K562 (cell line): ENCODE data around the gene GNG7. TPM values are rescaled to one million over a fixed set of nuclear protein-coding genes. Genes with fewer than 3 reads are reported as not detected.

Experiments
- ATAC-seq: fragments of 200-7000 bp; cut with Tn5 transposase; 3 replicates; pipeline ENCODE4 v1.9.1; 2020; ENCODE audit warnings: moderate library complexity
- BruUV-seq: library from RNA; stranded (reverse); fragments of 400-500 nt; replicated peaks from 2 replicates; lab custom pipeline; 2021; lab: Mats Ljungman, UMichigan
- CTCF ChIA-PET: fragments of 300-600 bp; formaldehyde crosslinking; extraction: SDS; loops from one replicate; lab custom pipeline; 2021; ENCODE audit warnings: low intra/inter-chr PET ratio; lab: Yijun Ruan, JAX
- POLR2A ChIA-PET: fragments of 300-600, 350-650 bp; sonication (Branson Sonifier 250); formaldehyde crosslinking; extraction: SDS; loops from one replicate; lab custom pipeline; 2021; ENCODE audit warnings: antibody characterized with exemption, inconsistent platforms; lab: Yijun Ruan, JAX
- DNase-seq, 4 experiments: peaks; one replicate each; pipeline versions ENCODE4 v3.0.0 to v3.0.0-alpha.2; 2011 to 2018; ENCODE audit warnings: low spot score in 3 of 4, mixed read lengths in 3 of 4; ENCODE audit errors: extremely low read depth in 1 of 4
- FAIRE-seq: peaks from 2 replicates; lab custom pipeline; 2011; peaks lifted over from hg19 to GRCh38; lab: Jason Lieb, UNC
- H2AFZ ChIP-seq: 2 replicates; pipeline ENCODE4 v1.6.0; 2011; ENCODE audit warnings: low read depth, low read length, control low read depth, inconsistent platforms
- H3K27ac ChIP-seq: fragments of 200-600 bp; 3 replicates; pipeline ENCODE4 v1.8.0; 2011; ENCODE audit warnings: low read depth, mild to moderate bottlenecking, control low read depth, inconsistent platforms, low read length, moderate library complexity, mixed read lengths; ENCODE audit errors: extremely low read depth
- H3K27me3 ChIP-seq, 2 experiments: fragments of 300-600 bp in 1 of 2; 2 replicates in 1 of 2; 3 replicates in 1 of 2; pipeline versions ENCODE4 v1.6.0 to v1.8.0; 2011; ENCODE audit warnings: inconsistent platforms in 2 of 2, low read length in 2 of 2, mild to moderate bottlenecking in 1 of 2, mixed read lengths in 1 of 2, moderate library complexity in 1 of 2; ENCODE audit not compliant: control insufficient read depth in 2 of 2, insufficient read depth in 2 of 2
- H3K36me3 ChIP-seq: fragments of 300-600 bp; 3 replicates; pipeline ENCODE4 v1.8.0; 2011; ENCODE audit warnings: mild to moderate bottlenecking, low read length, inconsistent platforms; ENCODE audit not compliant: control insufficient read depth, insufficient read depth
- H3K4me1 ChIP-seq, 2 experiments: fragments of 200-600 bp in 1 of 2; replicated peaks in 1 of 2; 2 replicates in 1 of 2; 3 replicates in 1 of 2; pipeline versions ENCODE4 v1.5.1 to v1.8.0; 2011; ENCODE audit warnings: inconsistent platforms in 2 of 2, low read length in 2 of 2, mild to moderate bottlenecking in 1 of 2, mixed read lengths in 1 of 2, moderate library complexity in 1 of 2; ENCODE audit not compliant: control insufficient read depth in 2 of 2, insufficient read depth in 2 of 2
- H3K4me2 ChIP-seq: 2 replicates; pipeline ENCODE4 v1.6.1; 2011; ENCODE audit warnings: low read length, control low read depth, inconsistent platforms, mixed read lengths; ENCODE audit not compliant: insufficient read depth
- H3K4me3 ChIP-seq: fragments of 200-600 bp; sonication (generic), shearing (Covaris generic); 2 replicates; pipeline ENCODE4 v1.5.1; 2016; ENCODE audit warnings: control low read depth, inconsistent platforms
- H3K79me2 ChIP-seq: fragments of 200-600 bp; 3 replicates; pipeline ENCODE4 v1.8.0; 2011; ENCODE audit warnings: low read length, inconsistent platforms; ENCODE audit not compliant: control insufficient read depth, insufficient read depth
- H3K9ac ChIP-seq, 2 experiments: 2 replicates each; pipeline versions ENCODE4 v1.6.0 to v1.6.1; 2011; ENCODE audit warnings: low read depth in 2 of 2, low read length in 2 of 2, control low read depth in 1 of 2, inconsistent platforms in 1 of 2, mild to moderate bottlenecking in 1 of 2, mixed read lengths in 1 of 2; ENCODE audit not compliant: insufficient read depth in 1 of 2
- H3K9me1 ChIP-seq: one replicate; pipeline ENCODE4 v1.6.0; 2011; ENCODE audit warnings: inconsistent platforms, mild to moderate bottlenecking, low read length, moderate library complexity; ENCODE audit not compliant: control insufficient read depth, insufficient read depth
- H3K9me3 ChIP-seq: replicated peaks from 2 replicates; pipeline ENCODE4 v1.5.1; 2011; ENCODE audit warnings: low read depth, low read length, inconsistent platforms; ENCODE audit not compliant: control insufficient read depth, insufficient read depth
- H4K20me1 ChIP-seq: replicated peaks from 2 replicates; pipeline ENCODE4 v1.6.1; 2011; ENCODE audit warnings: low read length, inconsistent platforms, mixed read lengths; ENCODE audit not compliant: control insufficient read depth, insufficient read depth
- BHLHE40 ChIP-seq: IDR thresholded peaks from 2 replicates; pipeline ENCODE4 v1.6.1; 2011; ENCODE audit warnings: low read length, improper control_type of control experiment
- CHD2 ChIP-seq: IDR thresholded peaks from 2 replicates; pipeline ENCODE4 v1.6.1; 2011; ENCODE audit warnings: low read depth, low read length
- CREM ChIP-seq: IDR thresholded peaks from 2 replicates; pipeline ENCODE4 v1.6.1; 2014; ENCODE audit warnings: antibody characterized with exemption, low read depth
- GABPA ChIP-seq: fragments of 200-800 bp; sonication (Bioruptor generic); conservative IDR thresholded peaks from 2 replicates; pipeline ENCODE4 v1.6.1; 2016; ENCODE audit warnings: low read depth, missing genetic modification characterization, missing compliant biosample characterization
- KDM1A ChIP-seq, 2 experiments: fragments of 450-650 bp; IDR thresholded peaks; 2 replicates each; pipeline ENCODE4 v1.6.1; 2016; ENCODE audit warnings: mild to moderate bottlenecking in 2 of 2
- KLF1 ChIP-seq: fragments of 450-650 bp; IDR thresholded peaks from 2 replicates; pipeline ENCODE4 v1.6.1; 2016; ENCODE audit warnings: missing genetic modification characterization, missing compliant biosample characterization
- RCOR1 ChIP-seq, 2 experiments: IDR thresholded peaks; 2 replicates each; pipeline ENCODE4 v1.6.1; 2012; ENCODE audit warnings: low read depth in 2 of 2, low read length in 2 of 2, borderline replicate concordance in 1 of 2, improper control_type of control experiment in 1 of 2
- ZFP36 ChIP-seq: fragments of 150-350 bp; IDR thresholded peaks from 2 replicates; pipeline ENCODE4 v1.6.1; 2018; ENCODE audit warnings: low read length, low read depth; ENCODE audit not compliant: partially characterized antibody
- ZNF347 ChIP-seq: fragments of 450-650 bp; formaldehyde crosslinking; IDR thresholded peaks from 2 replicates; pipeline ENCODE4 v1.4.0; 2020; ENCODE audit warnings: low read depth, mild to moderate bottlenecking, moderate library complexity
- ZNF764 ChIP-seq: fragments of 250-450 bp; sonication (Bioruptor Pico); IDR thresholded peaks from 2 replicates; pipeline ENCODE4 v1.4.0; 2020; ENCODE audit warnings: low read depth, mild to moderate bottlenecking, moderate library complexity
- WGBS: fragments of 100-300 bp; shearing (Covaris generic); methylation state at CpG from one replicate; pipeline ENCODE4 v1.1.6; 2016; ENCODE audit warnings: low coverage, mixed read lengths; ENCODE audit not compliant: insufficient coverage; ENCODE audit errors: missing lambda C conversion rate; 5-methylcytosine and 5-hydroxymethylcytosine counted together
- in situ Hi-C: fragments of 300-500 bp; cut with MboI; formaldehyde crosslinking; loops from 4 replicates; pipeline ENCODE4 v1.15.0; 2018; ENCODE audit warnings: inconsistent platforms, mixed read lengths
- intact Hi-C: fragments of 100-400 bp; cut with micrococcal nuclease; formaldehyde crosslinking; loops from 2 replicates; pipeline ENCODE4 v1.14.2; 2022
- polyA plus RNA-seq, 8 experiments: library from polyadenylated mRNA; depleted of rRNA in 4 of 8; stranded (reverse) in 5 of 8; unstranded in 3 of 8; fragments of >200 nt; fragmentation: Nextera tagmentation in 2 of 8; fragmentation: Illumina TruSeq in 1 of 8; extraction: Ambion mirVana in 2 of 8; extraction: Trizol in 1 of 8; gene quantifications; 2 replicates each; pipeline versions ENCODE4 v1.2.1 to v1.2.3, GENCODE V29; 2011 to 2014; ENCODE audit warnings: inconsistent platforms in 1 of 8, missing spikeins in 1 of 8
- total RNA-seq, 7 experiments: library from RNA; depleted of rRNA in 6 of 7; stranded (reverse); fragments of >200 nt in 6 of 7; fragmentation: Illumina TruSeq in 2 of 7; extraction: Trizol in 2 of 7; gene quantifications; 2 replicates each; pipeline versions ENCODE4 v1.2.1 to v1.2.3, GENCODE V29; 2011 to 2021; ENCODE audit warnings: low replicate concordance in 1 of 7
- TF ChIP-seq, protein P1 (sequence below), 2 experiments: fragments of 450-650 bp in 1 of 2; sonication (generic) in 1 of 2; formaldehyde crosslinking; conservative IDR thresholded peaks; 2 replicates each; pipeline versions ENCODE4 v1.4.0 to v1.8.1; 2020 to 2022; ENCODE audit warnings: mild to moderate bottlenecking in 1 of 2, missing genetic modification reagents in 1 of 2
- TF ChIP-seq, protein P2 (sequence below): fragments of 150-350 bp; IDR thresholded peaks from 2 replicates; pipeline ENCODE4 v1.6.1; 2014; ENCODE audit warnings: low read depth, mild to moderate bottlenecking, low read length, borderline replicate concordance
- TF ChIP-seq, protein P3 (sequence below): fragments of 450-650 bp; IDR thresholded peaks from 2 replicates; pipeline ENCODE4 v1.6.1; 2016; ENCODE audit warnings: borderline replicate concordance
- TF ChIP-seq, protein P4 (sequence below): sonication (generic); formaldehyde crosslinking; IDR thresholded peaks from 2 replicates; pipeline ENCODE4 v1.8.1; 2023; ENCODE audit warnings: mild to moderate bottlenecking, missing genetic modification reagents

GNG7 gene
- total and polyA plus RNA-seq, 9 of the 15 experiments (the other 6 are each of a cell fraction or from before 2014, with no cell fraction given): 0.01 to 0.20 (median 0.06) TPM; not detected in 1

DNA sequence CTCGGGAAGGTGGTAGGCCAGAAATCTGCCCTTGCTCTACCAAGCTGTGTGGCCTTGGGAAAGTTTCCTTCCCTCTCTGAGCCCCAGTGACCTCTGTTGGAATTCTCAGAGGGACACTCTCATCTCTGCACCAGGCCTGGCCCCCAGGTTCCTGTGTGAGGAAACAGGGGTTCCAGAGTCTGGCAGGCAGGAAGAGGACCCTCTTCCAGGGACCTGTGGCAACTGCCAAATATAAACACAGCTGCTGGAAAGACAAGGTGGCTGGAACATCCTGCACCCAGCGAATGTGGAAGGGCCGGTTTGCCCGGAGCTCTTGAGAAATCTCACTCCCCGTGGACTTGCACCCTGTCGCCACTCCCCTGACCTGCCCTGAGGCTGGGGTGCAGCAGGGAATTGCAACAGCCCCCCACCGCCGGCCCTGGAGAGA lies 173.8 kb downstream of the GNG7 start:
- intact Hi-C loops: no loop called here
- Histone ChIP-seq H2AFZ (no peak overlapping the region), H3K27me3 (no peaks in the 10 kb centered on the region), H3K27ac (no peak overlapping the region), H3K79me2 (no peaks in the 10 kb centered on the region), H3K9me3 (no peaks in the 10 kb centered on the region), H3K36me3 (no peaks in the 10 kb centered on the region), H3K4me3 (no peak overlapping the region), H3K4me2 (no peak overlapping the region), H3K4me1 (peaks cover 0 to 24% of the 10 kb centered on the region in 2 experiments), H3K9me1 (no peaks in the 10 kb centered on the region), H3K9ac (peak overlapping the region in 1 of 2 experiments; percentile 20; a peak in 1 of 4 replicates), H4K20me1 (peaks cover 6% of the 10 kb centered on the region; the same call in 1 of the 2 replicates)
- BruUV-seq: no TSS peak
- DNase-seq (no peak), FAIRE-seq (no peak), ATAC-seq (no peak)
- CTCF ChIA-PET: no interaction called here
- WGBS: 78% methylated on average over 7 of the region's 8 CpGs
- in situ Hi-C loops: no loop called here
- POLR2A ChIA-PET: interaction anchor here (1.2 to 3.2 kb wide), 3 partner anchors 11 to 52 kb away, joined by 4 to 13 read pairs (median 5); partner anchors contain the start of gene GADD45B
- TF ChIP-seq ZNF764: no peak
- no peak for TF ChIP-seq ZNF347 (CRISPR knock-in tag)
- no peak for TF ChIP-seq KLF1 (tag)
- TF ChIP-seq ZFP36: peak; percentile 86
- TF ChIP-seq, protein P1, sequence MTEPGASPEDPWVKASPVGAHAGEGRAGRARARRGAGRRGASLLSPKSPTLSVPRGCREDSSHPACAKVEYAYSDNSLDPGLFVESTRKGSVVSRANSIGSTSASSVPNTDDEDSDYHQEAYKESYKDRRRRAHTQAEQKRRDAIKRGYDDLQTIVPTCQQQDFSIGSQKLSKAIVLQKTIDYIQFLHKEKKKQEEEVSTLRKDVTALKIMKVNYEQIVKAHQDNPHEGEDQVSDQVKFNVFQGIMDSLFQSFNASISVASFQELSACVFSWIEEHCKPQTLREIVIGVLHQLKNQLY (CRISPR knock-in tag; conservative IDR thresholded peaks at IDR 0.05): no peak
- peak in 1 of 2 experiments; percentile 41; a peak in 1 of 4 replicates for TF ChIP-seq RCOR1 (IDR thresholded peaks at IDR 0.05; ENCODE audit: borderline replicate concordance in 1 of 2, low read depth in 2 of 2, low read length in 2 of 2)
- TF ChIP-seq KDM1A (IDR thresholded peaks at IDR 0.05): 0 out of 4 replicates have a peak, but pooled peaks of 1 of the 2 experiments have one; percentile 26
- TF ChIP-seq BHLHE40: no peak
- TF ChIP-seq, protein P2, sequence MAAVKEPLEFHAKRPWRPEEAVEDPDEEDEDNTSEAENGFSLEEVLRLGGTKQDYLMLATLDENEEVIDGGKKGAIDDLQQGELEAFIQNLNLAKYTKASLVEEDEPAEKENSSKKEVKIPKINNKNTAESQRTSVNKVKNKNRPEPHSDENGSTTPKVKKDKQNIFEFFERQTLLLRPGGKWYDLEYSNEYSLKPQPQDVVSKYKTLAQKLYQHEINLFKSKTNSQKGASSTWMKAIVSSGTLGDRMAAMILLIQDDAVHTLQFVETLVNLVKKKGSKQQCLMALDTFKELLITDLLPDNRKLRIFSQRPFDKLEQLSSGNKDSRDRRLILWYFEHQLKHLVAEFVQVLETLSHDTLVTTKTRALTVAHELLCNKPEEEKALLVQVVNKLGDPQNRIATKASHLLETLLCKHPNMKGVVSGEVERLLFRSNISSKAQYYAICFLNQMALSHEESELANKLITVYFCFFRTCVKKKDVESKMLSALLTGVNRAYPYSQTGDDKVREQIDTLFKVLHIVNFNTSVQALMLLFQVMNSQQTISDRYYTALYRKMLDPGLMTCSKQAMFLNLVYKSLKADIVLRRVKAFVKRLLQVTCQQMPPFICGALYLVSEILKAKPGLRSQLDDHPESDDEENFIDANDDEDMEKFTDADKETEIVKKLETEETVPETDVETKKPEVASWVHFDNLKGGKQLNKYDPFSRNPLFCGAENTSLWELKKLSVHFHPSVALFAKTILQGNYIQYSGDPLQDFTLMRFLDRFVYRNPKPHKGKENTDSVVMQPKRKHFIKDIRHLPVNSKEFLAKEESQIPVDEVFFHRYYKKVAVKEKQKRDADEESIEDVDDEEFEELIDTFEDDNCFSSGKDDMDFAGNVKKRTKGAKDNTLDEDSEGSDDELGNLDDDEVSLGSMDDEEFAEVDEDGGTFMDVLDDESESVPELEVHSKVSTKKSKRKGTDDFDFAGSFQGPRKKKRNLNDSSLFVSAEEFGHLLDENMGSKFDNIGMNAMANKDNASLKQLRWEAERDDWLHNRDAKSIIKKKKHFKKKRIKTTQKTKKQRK: no peak
- TF ChIP-seq, protein P3, sequence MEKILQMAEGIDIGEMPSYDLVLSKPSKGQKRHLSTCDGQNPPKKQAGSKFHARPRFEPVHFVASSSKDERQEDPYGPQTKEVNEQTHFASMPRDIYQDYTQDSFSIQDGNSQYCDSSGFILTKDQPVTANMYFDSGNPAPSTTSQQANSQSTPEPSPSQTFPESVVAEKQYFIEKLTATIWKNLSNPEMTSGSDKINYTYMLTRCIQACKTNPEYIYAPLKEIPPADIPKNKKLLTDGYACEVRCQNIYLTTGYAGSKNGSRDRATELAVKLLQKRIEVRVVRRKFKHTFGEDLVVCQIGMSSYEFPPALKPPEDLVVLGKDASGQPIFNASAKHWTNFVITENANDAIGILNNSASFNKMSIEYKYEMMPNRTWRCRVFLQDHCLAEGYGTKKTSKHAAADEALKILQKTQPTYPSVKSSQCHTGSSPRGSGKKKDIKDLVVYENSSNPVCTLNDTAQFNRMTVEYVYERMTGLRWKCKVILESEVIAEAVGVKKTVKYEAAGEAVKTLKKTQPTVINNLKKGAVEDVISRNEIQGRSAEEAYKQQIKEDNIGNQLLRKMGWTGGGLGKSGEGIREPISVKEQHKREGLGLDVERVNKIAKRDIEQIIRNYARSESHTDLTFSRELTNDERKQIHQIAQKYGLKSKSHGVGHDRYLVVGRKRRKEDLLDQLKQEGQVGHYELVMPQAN: no peak
- TF ChIP-seq, protein P4, sequence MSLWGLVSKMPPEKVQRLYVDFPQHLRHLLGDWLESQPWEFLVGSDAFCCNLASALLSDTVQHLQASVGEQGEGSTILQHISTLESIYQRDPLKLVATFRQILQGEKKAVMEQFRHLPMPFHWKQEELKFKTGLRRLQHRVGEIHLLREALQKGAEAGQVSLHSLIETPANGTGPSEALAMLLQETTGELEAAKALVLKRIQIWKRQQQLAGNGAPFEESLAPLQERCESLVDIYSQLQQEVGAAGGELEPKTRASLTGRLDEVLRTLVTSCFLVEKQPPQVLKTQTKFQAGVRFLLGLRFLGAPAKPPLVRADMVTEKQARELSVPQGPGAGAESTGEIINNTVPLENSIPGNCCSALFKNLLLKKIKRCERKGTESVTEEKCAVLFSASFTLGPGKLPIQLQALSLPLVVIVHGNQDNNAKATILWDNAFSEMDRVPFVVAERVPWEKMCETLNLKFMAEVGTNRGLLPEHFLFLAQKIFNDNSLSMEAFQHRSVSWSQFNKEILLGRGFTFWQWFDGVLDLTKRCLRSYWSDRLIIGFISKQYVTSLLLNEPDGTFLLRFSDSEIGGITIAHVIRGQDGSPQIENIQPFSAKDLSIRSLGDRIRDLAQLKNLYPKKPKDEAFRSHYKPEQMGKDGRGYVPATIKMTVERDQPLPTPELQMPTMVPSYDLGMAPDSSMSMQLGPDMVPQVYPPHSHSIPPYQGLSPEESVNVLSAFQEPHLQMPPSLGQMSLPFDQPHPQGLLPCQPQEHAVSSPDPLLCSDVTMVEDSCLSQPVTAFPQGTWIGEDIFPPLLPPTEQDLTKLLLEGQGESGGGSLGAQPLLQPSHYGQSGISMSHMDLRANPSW (CRISPR knock-in tag): no peak
- no peak for TF ChIP-seq CREM
- TF ChIP-seq GABPA: no peak
- TF ChIP-seq CHD2: no peak
